Measurements from ENCODE around the gene TINAG.

DNA sequence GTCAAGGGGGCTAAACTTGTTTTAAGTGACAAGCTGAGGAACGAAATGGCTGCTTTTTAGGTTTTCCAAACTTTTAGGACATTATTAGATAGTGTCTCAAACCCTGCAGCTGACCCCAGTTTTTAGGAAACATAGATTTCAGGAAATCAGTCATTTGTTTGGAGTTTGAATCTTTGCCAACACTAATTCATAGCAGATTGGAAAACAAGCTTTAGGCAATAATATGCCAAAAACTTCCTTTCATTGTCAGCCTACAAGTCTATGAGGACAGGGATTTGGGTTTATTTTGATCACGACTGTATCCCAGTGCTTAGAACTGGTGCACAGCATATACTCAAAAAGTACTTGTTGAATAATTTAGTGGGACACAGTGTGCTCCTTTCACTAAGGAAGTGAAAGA is 123.2 kb downstream of the TINAG start:
- no peak for TF ChIP-seq GATA2 (IDR thresholded peaks at IDR 0.05; ENCODE audit: low read depth, low read length)
- TF ChIP-seq GATA3 (IDR thresholded peaks at IDR 0.05; ENCODE audit: low read depth, low read length) = no peak
